ENCODE data around the gene SIX3. TPM values are rescaled to one million over a fixed set of nuclear protein-coding genes. Genes with fewer than 3 reads are reported as not detected.
A peak's percentile ranks its signal among the peaks of the same experiment; 100 is the strongest.

Gene SIX3
- total RNA-seq, 1 donor: not detected

- H3K4me1 ChIP-seq (ENCODE audit: insufficient read depth, low read length): no peaks in the 10 kb centered on the region
- no peaks in the 10 kb centered on the region for H3K9me3 ChIP-seq (ENCODE audit: low read depth, low read length)
- DNase-seq (ENCODE audit: insufficient read length, low spot score, missing footprints): peak; percentile 93
- H3K4me3 ChIP-seq (ENCODE audit: insufficient read depth, low read length): no peak overlapping the region
- H4K20me1 ChIP-seq (ENCODE audit: insufficient read depth, low read length): no peaks in the 10 kb centered on the region
- H3K4me2 ChIP-seq (ENCODE audit: insufficient read depth, low read length): peak overlapping the region; percentile 20
- peaks cover 12% of the 10 kb centered on the region for H3K27me3 ChIP-seq (ENCODE audit: insufficient read depth, low read length)
- H2AFZ ChIP-seq (ENCODE audit: low read length): peak overlapping the region; percentile 32
- H3K27ac ChIP-seq (ENCODE audit: low read depth, low read length): no peak overlapping the region
- no peaks in the 10 kb centered on the region for H3K79me2 ChIP-seq (ENCODE audit: insufficient read depth, low read length)
- peak; percentile 91 for TF ChIP-seq CTCF (IDR thresholded peaks at IDR 0.05; ENCODE audit: extremely low read depth, low read depth, low read length)
- H3K36me3 ChIP-seq (ENCODE audit: insufficient read depth, low read length): no peaks in the 10 kb centered on the region
Measured at GRCh38 chr2:44981714-44982108, 40.2 kb downstream of the SIX3 start.

GRCh38 chr2:44983836-44984604 lies 42.5 kb downstream of the SIX3 start:
- Histone ChIP-seq H2AFZ (ENCODE audit: low read length) (peak overlapping the region; percentile 30), H3K79me2 (ENCODE audit: insufficient read depth, low read length) (no peaks in the 10 kb centered on the region), H3K36me3 (ENCODE audit: insufficient read depth, low read length) (no peaks in the 10 kb centered on the region), H3K4me3 (ENCODE audit: insufficient read depth, low read length) (no peak overlapping the region), H3K27ac (ENCODE audit: low read depth, low read length) (no peak overlapping the region), H4K20me1 (ENCODE audit: insufficient read depth, low read length) (no peaks in the 10 kb centered on the region), H3K9me3 (ENCODE audit: low read depth, low read length) (peaks cover 3% of the 10 kb centered on the region), H3K4me2 (ENCODE audit: insufficient read depth, low read length) (no peak overlapping the region), H3K27me3 (ENCODE audit: insufficient read depth, low read length) (peaks cover 4% of the 10 kb centered on the region), H3K4me1 (ENCODE audit: insufficient read depth, low read length) (no peaks in the 10 kb centered on the region)
- no peak for DNase-seq (ENCODE audit: insufficient read length, low spot score, missing footprints)
- TF ChIP-seq CTCF (IDR thresholded peaks at IDR 0.05; ENCODE audit: extremely low read depth, low read depth, low read length): no peak

- Histone ChIP-seq H4K20me1 (ENCODE audit: insufficient read depth, low read length) (no peaks in the 10 kb centered on the region), H3K4me2 (ENCODE audit: insufficient read depth, low read length) (no peak overlapping the region), H2AFZ (ENCODE audit: low read length) (no peak overlapping the region), H3K27me3 (ENCODE audit: insufficient read depth, low read length) (peaks cover 23% of the 10 kb centered on the region), H3K36me3 (ENCODE audit: insufficient read depth, low read length) (no peaks in the 10 kb centered on the region), H3K27ac (ENCODE audit: low read depth, low read length) (no peak overlapping the region), H3K4me3 (ENCODE audit: insufficient read depth, low read length) (no peak overlapping the region), H3K9me3 (ENCODE audit: low read depth, low read length) (peaks cover 3% of the 10 kb centered on the region), H3K79me2 (ENCODE audit: insufficient read depth, low read length) (no peaks in the 10 kb centered on the region), H3K4me1 (ENCODE audit: insufficient read depth, low read length) (no peaks in the 10 kb centered on the region)
- no peak for DNase-seq (ENCODE audit: insufficient read length, low spot score, missing footprints)
- TF ChIP-seq CTCF (IDR thresholded peaks at IDR 0.05; ENCODE audit: extremely low read depth, low read depth, low read length): no peak
Measured at GRCh38 chr2:44989176-44989575, 47.7 kb downstream of the SIX3 start.

- H4K20me1 ChIP-seq (ENCODE audit: insufficient read depth, low read length): no peaks in the 10 kb centered on the region
- H3K79me2 ChIP-seq (ENCODE audit: insufficient read depth, low read length): no peaks in the 10 kb centered on the region
- no peak overlapping the region for H2AFZ ChIP-seq (ENCODE audit: low read length)
- no peak for DNase-seq (ENCODE audit: insufficient read length, low spot score, missing footprints)
- no peaks in the 10 kb centered on the region for H3K36me3 ChIP-seq (ENCODE audit: insufficient read depth, low read length)
- no peak overlapping the region for H3K4me2 ChIP-seq (ENCODE audit: insufficient read depth, low read length)
- TF ChIP-seq CTCF (IDR thresholded peaks at IDR 0.05; ENCODE audit: extremely low read depth, low read depth, low read length): no peak
- H3K27ac ChIP-seq (ENCODE audit: low read depth, low read length): no peak overlapping the region
- no peaks in the 10 kb centered on the region for H3K9me3 ChIP-seq (ENCODE audit: low read depth, low read length)
- no peak overlapping the region for H3K4me3 ChIP-seq (ENCODE audit: insufficient read depth, low read length)
- no peaks in the 10 kb centered on the region for H3K4me1 ChIP-seq (ENCODE audit: insufficient read depth, low read length)
- peaks cover 48% of the 10 kb centered on the region for H3K27me3 ChIP-seq (ENCODE audit: insufficient read depth, low read length)
Measured at GRCh38 chr2:44994377-44994776, 52.9 kb downstream of the SIX3 start.

Small RNA genes lying within 50 kb of the gene (small RNA-seq; reads per million reads assigned to genes)
- not detected for gene RF02246
- not detected for gene RF02247
- gene RF02248: not detected
- not detected for gene RF02250
- gene RF02251: not detected
- gene RF02252: not detected

Other genes starting within 250 kb of the SIX3 start
- gene SIX2, start 67.8 kb downstream of the SIX3 start, total RNA-seq: 14.8 and 15.9 TPM in 2 replicates